ENCODE data around the gene ADCY2.

ADCY2 gene

DNA sequence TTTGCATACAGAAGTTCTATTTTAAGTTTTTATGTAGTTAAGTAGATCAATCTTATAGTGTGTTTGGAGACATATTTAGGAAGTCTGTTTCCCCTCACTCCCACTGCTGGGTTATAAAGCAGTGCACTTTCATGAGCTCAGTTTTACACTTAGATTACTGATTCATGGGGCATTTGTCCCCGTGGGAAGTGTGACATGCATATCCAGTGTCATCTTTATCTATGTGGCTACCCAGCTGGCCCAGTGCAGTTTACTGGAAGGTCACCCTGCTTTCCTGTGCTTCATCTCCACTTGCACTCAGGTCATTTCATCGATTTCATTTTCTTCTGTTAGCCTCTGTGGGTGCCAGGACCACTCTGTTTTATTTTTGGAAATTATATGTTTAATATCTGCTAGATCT lies 49.1 kb downstream of the ADCY2 start:
- no peak for DNase-seq (ENCODE audit: low read depth)

DNA sequence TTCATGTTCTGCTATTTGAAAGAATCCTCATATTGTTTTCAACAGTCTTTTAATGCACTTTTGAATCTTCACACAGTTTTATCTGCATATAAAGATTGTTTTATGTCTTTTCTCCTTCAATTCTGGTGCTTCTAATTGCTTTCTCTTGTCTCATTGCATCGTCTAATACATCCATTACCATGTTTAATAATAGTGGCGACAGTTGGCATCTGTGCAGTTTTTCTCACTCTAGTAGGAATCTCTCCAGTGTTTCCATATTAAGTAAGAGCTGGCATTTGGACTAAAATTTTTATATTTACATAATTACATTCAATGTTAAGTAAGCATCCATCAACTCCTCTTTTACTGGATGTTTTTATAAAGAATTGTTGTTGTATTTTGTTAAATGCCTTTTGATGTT lies 49.9 kb downstream of the ADCY2 start:
- no peak for DNase-seq (ENCODE audit: low read depth)

DNA sequence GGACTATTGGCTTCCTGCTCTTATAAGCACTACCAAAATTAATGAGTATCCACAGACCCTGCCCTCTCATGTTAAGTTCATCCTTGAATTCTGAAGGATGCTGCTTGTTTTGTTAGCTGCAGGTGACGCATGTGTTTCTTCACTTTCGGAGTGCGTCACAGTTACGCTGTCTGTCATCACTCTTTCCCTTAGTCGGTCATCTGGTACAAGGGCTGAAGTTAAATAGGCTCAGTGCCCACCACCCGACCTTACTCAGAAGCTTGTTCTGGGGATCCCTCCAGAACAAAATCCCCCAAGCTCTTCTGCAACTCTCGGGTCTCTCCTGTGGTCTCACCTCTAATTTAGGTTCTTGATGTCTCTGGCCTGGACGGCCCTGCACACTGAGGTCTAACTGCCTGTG lies 51.0 kb downstream of the ADCY2 start:
- no peak for DNase-seq (ENCODE audit: low read depth)

DNA sequence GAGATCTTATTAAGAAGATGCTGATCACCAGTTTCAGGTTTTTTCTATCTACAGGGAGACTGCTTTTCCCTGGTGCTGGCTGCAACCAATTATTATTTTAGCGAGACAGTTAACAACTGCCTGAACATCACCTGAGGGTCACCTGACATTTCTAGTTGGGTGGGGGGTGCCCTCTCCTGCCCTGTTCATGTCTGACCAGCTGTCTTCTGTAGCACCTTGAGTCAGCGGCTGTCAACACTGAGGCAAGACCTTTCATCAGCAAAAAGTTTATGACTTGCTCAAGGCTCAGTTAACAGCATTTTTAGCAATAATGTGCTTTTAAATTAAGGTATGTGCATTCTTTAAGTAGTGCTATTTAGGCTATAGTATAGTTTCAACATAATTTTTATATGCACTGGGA lies 58.0 kb downstream of the ADCY2 start:
- no peak for DNase-seq (ENCODE audit: low read depth)

DNA sequence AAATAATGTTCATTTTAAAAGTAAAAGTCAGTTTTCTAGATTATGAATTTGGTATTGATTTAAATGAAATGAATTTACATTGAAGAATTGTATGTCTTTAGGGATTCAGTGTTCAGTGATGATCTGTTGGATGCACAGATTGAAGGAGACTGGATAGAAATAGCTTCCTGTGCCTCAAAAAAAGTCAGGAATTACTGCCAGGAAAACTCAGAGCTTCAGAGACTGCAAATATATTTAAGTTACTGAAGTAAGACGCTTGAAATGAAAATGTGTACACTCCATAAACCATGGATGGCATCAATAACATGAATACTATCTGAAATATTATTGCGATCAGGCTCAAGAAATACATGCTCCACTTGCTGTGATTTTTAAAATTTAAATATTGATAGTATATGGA lies 60.3 kb downstream of the ADCY2 start:
- DNase-seq (ENCODE audit: low read depth), result no peak

DNA sequence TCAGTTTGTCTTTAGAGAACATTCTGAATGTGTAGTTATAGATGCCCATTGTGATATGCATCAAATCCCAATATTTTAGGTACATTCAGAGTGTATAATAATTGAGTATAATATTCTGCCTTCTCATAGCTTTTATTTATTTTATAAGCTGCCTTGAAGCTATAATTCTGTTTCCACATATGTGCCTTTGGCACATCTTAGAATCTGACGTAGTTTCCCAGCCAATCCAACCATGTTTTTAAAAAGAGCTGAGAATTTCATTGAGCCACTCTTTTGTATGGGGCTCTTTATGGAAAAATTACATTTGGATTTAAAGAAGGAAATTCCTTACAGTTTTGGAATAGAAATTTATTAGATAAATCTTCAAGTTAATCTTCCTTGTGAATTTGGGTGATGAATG lies 65.4 kb downstream of the ADCY2 start:
- no peak for DNase-seq (ENCODE audit: low read depth)

DNA sequence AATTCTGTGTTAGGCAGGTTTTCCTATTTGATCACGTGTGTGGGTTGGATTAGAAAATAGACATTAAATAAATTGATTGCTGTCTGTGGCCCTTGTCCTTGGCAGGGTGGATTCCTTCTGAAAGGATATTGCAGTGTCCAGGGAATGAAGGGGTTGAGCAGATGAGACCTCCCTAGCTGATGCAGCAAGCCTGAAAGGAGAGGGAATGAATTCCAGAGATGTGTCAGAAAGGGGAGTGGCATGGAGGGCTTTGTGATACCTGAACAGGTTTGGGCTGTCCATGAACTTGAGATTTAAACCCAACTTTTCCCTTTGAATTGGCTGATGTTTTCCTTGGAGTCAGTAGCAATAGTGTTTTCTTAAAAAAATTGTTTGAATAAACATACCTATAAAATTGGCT lies 66.8 kb downstream of the ADCY2 start:
- no peak for DNase-seq (ENCODE audit: low read depth)

DNA sequence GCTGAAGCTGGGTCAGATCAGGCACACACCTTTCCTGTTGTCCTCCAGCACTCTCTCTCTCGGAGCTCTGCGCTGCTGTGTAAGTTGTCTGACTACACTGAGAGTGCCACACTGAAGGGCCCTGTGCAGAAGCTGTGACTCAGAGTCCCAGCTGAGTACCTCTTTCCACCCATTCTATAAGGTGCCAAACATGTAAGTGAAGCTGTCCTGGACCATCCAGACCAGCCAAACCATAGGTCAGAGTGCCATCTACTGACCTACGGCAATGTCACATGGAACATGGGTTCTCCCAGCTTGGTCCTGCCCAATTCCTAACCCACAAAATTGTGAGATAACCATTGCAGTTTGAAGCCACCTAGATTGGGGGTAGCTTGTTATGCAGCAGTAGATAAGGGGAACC lies 68.2 kb downstream of the ADCY2 start:
- DNase-seq (ENCODE audit: low read depth), result no peak

DNA sequence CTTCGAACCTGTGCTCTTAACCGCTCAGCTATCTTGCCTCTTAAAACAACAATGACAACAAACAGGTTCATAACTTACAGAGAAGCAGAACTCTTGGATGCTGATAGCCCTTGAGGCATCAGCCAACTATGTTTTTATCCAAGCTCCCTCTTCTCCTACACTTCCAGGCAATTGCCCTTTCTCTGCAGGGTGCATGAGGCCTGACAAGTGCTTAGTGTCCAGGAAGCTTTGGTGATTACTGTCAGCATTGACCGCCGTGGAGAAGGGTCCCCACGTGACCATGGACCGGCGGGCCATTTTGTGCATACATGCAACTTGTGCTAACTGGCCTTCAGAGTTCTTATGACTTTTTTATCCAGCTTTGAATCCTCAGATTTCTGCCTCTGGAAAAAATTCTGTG lies 71.2 kb downstream of the ADCY2 start:
- DNase-seq (ENCODE audit: low read depth), result no peak

DNA sequence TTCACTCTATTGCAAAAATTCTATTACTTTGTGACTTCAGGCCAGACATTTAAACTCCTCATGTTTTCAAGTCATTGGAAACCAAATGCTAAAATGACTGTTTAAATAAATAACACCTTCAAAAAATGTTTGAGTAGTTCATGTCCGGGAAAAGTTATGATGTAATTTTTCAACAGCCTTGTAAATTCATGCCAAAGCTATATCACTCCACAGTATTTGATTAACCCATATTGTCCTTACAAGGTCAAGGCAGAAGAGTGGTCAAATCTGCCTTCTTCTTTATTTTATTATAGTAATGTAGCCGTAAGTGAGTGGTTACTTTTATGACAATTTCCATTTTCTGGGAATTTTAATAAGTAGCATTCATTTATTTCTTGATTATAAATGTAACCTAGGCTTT lies 72.8 kb downstream of the ADCY2 start:
- DNase-seq (ENCODE audit: low read depth), result no peak

DNA sequence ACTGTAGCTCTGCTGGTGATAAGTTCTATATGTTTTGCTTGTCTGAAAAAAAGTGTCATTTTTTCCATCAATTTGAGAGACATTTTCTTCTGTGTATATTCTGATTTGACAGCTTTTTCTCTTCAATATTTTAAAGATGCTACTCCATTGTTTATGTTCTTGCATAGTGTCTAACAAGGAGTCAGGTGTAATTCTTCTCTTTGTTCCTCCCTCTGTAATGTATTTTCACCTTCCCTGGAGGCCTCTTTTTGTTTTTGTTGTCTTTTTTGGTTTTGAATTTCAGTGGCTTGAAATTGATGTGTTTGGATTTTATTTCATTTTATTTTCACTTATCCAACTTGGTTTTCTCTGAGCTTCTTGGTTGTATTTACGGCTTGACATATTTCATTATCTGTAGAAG lies 75.8 kb downstream of the ADCY2 start:
- DNase-seq (ENCODE audit: low read depth), result no peak

DNA sequence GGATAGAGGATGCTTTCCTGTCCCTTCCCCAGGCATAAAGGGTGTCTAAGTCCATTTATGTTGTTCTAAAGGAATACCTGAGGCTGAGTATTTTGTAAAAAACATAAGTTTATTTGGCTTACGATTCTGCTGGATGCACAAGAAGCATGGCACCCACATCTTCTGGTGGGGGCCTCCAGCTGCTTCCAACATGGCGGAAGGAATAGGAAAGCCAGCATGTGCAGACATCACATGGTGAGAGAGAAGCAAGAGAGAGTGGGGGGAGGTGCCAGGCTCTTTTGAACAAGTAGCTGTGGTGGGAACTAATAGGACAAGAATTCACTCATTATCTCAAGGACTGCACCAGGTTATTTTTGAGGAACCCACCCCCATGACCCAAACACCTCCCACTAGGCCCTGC lies 77.2 kb downstream of the ADCY2 start:
- DNase-seq (ENCODE audit: low read depth), result no peak

DNA sequence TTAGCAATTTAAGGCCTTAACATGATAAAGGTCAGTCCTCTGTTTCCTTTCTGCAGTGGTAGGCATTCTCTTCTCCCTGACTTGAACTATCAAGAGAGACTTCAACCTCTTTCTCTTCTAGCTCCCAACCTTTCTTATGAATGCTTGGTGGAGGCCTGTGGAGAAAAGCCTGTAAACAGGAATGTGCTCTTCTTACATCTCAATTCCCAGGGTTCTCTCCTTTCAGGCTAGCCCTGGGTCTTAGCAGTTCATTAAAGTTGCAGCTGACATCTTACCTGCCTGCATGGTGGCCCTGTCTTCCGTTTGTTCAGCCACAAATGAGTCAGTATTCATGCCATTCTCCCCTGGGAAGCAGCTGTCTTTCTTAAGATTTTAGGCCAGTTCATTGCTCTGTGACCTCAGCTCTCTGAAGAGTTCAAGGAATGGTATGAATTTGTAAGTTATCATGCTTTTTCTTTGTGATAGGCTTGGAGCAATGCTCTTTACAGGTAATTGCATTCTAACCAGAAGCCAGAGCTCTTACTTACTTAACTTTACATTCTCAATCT lies 77.8 kb downstream of the ADCY2 start:
- no peak for DNase-seq (ENCODE audit: low read depth)

DNA sequence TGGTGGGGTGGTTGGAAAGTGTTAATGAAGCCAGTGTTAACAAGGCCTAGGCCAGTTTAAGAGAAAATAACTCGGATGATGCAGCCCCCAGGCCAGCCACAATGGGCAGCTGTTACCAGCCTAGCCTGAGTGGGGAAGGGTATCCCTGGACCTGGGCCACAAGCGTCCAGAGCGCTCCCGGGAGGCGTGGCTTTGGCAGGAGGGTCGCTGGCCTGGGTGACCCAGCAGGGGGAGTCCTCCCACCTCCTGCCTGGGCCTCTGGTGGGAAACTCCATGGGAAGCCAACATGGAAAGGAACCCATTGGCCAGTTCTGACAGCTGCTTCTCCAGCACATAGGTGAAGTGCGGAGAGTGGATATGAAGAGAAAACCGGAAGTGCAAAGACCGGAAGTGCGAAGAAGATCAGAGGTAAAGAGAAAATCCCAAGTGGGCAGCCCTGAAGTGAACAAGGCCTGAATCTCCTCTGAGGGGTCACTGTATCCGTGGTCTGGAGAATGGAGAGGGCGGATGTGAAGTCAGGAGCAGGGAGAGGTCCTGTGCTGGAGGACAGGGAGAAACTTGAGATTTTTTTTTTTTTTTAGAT lies 79.0 kb downstream of the ADCY2 start:
- DNase-seq (ENCODE audit: low read depth), result no peak

DNA sequence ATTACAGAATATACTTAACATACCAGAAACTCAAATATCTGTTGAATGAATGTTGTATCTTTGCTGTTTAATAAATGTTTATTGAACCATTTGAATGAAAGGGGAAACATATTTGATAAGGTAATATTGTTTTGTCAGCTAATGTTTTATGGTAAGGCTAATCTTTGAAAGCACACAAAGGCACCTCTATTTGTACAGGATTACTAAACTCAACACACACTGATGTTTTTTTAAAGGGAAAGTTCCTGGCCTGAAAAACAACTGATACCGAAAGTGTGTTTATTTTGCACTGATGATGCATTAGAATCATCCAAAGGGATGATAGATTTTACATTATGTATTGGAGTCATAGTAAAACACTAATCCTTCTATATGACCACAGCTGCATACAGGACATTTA lies 82.5 kb downstream of the ADCY2 start:
- DNase-seq (ENCODE audit: low read depth), result no peak

DNA sequence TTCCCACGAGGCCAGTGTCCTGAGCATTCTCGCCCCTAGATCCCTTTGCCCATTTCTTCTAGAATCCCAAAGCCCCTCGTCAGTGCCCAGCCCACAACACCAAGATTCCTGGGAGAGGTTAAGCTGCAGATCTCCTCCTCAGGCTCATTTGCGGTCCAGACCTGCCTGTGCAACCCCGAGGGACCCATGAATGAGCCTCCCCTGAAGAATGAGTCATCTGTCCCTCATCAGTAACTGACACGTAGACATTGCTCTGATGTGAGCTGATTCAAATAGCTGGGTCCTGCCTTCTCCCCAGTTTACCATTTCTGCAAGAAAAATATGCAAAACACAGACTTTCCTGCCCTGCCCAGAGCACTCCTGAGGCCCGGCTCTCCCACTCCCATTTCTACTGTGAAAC lies 92.8 kb downstream of the ADCY2 start:
- DNase-seq (ENCODE audit: low read depth), result no peak

DNA sequence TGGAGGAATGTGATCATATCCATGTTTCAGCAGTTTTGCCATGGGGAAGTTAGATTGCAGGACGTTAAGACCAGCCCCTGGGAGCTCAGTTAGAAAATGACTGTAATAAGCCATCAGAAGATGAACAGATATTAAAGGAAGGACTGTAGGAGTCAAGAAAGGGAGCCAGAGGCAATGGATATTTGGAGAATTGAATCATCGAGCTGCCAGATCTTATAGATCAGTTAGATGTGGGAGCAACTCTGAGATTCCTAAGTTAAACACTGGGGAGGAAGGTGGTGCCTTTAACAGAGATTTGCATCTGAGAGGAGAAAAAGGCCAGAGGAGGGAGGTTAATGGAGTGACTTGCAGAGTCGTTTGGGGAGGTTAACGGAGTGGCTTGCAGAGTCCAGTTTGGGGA lies 96.4 kb downstream of the ADCY2 start:
- DNase-seq (ENCODE audit: low read depth), result no peak

DNA sequence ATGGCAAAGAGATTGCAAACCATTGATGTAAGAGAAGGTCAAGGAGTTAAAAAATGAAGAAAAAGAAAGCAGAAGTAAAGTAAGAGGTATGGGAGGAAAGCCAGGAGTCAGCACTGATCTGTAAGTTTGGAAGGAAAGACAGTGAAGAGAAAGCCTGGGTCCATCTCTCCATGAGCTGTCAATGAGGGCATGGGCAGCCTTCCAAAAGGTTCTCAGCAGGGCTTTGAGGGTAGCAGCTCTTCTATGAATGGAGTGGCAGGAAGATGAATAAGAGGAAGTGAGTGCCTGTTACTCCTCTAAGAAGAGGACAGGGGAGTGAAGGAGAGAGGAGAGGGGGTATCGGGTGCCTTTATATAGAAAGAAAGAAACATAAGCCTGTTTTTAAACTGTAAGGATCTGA lies 97.1 kb downstream of the ADCY2 start:
- no peak for DNase-seq (ENCODE audit: low read depth)

DNA sequence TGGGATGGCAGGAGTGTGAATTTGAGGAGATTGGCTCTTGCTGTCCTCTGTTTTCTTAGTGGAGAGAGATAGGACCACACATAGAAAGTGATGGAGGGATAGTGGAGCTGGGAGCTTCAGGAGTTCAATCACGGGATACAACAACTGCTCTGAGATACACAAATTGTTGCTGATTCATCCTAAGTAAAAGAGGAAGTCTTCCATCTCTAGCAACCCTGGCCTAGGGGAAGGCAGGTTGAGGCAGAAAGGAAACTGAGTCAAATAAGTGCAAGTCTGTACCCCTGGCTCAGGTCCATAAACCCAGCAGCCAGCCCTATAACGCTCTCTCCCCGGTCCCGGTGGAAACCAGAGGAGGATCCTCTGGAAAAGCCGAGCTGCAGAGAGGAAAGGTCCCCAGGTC lies 97.7 kb downstream of the ADCY2 start:
- no peak for DNase-seq (ENCODE audit: low read depth)

DNA sequence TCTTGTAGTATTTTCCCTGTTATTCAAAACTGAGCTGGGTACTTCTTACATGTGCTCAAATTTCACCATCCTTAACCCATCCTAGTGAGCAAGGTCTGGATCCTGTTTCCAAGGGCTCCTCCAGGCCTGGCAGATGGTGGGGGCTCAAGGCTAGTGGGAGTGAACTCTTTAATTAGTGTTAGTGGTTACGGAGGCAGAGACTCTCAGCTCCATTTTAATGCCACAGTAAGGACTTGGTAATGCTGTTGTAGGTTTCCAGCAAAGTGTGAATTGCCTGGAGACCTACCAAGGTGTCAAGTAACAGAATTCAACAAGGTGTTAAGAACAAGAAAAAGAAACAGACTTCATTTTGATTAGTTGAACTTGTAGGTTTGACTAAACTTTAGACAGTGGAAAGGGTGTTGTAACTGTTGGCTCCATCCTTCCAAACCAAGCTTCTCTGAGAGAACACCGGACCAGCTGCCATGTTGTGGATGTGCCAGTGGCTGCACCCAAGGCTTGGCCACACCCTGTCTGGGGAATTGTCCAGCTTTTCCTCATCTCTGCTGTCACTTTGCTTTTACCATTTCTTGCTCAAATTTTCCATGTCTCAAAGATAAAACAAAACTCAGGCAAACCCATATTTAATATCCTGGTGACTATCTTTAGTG lies 98.7 kb downstream of the ADCY2 start:
- no peak for DNase-seq (ENCODE audit: low read depth)

DNA sequence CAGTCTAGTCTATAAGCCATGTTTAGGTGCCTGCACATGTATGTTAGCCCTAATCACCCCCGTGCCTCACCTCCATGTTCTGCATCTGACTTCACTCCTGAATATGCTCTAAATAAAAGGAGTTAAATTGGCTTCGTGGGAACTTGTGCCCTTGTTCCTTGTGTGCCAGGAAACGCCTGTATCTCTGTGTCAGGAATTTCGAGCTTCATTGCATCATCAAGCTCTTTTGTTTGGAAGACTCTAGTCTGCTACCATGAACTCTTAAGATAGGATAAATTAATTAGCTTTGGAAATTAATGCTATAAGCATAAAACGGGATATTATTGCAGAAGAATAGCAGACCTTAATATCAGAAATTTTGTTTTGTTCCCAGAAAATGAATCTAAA lies 99.2 kb downstream of the ADCY2 start:
- DNase-seq (ENCODE audit: low read depth), result no peak

DNA sequence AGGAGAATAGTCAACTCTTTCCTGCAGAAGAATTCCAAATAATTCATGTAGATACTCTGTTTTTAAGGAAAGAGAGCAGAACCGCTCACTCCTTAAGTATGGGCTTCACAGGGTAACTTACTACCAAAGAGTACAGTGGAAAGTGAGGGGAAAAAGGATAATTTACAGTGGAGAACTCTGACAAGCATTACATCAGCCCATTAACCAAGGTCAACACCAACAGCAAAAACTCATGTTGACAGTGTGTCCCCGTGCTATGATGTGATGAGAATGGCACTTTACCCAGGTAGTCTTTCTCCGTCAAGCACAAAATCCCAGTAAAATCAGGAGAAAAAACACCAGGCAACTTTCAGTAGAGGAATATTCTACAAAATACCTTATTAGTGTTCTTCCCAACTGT lies 104.3 kb downstream of the ADCY2 start:
- DNase-seq (ENCODE audit: low read depth), result no peak

DNA sequence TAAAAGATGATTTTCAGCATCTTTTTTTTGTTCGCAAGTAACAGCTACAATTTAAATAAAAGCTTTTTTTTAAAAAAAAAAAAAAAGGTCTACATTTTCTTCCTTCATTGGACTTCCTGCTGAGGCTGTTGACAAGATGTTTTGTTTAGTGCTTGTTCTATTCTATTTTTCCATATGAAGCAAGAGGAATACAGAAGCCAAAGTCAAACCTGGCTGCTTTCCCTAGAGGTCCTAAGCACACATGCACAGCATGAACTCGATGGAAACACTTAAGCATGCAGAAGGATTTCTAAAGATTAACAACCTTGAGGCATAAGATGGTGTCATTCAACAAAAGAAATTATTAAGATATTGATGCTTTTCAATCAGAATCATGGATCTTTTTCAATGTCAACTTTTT lies 105.1 kb downstream of the ADCY2 start:
- no peak for DNase-seq (ENCODE audit: low read depth)

DNA sequence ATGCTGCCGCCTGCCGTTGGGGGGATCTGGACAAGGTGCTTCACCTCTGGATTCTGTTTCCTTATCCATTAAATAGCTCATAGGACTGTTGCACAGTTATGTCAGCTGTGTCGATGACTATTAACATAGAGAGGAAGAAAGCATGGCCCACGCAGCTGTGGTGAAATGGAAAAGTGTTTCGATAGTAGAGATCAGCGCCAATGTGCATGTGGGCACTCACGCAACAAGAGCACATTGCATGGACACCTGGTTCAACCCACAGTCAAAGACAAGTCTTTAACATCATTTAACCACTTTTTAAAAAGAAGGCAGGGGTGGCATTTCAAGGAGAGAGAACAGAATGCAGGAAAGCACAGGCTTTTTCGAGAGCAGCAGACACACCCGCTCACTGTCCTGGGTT lies 107.6 kb downstream of the ADCY2 start:
- no peak for DNase-seq (ENCODE audit: low read depth)
